PC-3 (cell line): ENCODE data around the gene RPL13.

Experiments used
- EZH2 ChIP-seq: fragments of 300-600 bp; sonication (generic); IDR thresholded peaks from one replicate; pipeline ENCODE4 v1.6.1; 2017; ENCODE audit warnings: antibody characterized with exemption, mild to moderate bottlenecking, low read length; ENCODE audit not compliant: unreplicated experiment
- TF ChIP-seq, protein P1 (sequence below): fragments of 300-600 bp; sonication (generic); conservative IDR thresholded peaks from 2 replicates; pipeline ENCODE4 v1.5.1; 2017; ENCODE audit warnings: antibody characterized with exemption, low read depth, mild to moderate bottlenecking, low read length

DNA sequence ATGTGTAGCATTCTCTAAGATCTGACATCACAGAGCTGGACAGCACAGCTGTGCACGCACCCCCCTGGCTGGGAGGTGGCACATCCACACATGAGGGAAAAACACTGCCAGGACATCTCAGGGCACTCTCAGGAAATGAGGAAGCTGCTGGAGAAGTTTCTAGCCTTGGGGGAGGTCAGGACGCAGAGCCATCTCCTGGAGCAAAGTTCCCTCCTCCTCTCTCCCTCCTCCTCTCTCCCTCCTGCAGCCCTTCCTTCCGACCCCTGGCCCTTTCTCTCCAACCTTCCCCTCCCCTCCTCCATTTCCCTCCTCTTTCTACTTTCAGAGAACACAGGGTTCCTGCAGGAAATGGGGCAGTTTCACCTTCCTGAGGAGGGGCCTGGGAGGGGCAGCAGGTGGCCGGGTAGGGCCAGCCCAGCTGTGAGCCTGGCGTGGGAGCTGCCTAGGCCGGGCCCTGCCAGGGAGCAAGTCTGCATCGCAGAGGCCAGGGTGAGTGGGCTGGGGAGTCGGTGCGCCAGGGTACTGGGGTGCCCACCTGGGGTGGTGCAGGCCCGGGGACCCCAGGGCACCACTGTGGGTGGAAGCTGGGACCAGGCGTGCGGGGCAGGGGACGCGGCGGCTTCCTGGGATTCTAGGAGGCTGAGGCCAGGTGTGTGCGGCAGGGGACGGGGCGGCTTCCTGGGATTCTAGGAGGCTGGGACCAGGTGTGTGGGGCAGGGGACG lies 52.9 kb downstream of the RPL13 start, which contains the start of gene DPEP1:
- TF ChIP-seq, protein P1, sequence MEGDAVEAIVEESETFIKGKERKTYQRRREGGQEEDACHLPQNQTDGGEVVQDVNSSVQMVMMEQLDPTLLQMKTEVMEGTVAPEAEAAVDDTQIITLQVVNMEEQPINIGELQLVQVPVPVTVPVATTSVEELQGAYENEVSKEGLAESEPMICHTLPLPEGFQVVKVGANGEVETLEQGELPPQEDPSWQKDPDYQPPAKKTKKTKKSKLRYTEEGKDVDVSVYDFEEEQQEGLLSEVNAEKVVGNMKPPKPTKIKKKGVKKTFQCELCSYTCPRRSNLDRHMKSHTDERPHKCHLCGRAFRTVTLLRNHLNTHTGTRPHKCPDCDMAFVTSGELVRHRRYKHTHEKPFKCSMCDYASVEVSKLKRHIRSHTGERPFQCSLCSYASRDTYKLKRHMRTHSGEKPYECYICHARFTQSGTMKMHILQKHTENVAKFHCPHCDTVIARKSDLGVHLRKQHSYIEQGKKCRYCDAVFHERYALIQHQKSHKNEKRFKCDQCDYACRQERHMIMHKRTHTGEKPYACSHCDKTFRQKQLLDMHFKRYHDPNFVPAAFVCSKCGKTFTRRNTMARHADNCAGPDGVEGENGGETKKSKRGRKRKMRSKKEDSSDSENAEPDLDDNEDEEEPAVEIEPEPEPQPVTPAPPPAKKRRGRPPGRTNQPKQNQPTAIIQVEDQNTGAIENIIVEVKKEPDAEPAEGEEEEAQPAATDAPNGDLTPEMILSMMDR: no peak
- no peak for TF ChIP-seq EZH2
